CD4-positive, alpha-beta T cell treated with Interleukin-1 beta for 1 hour (primary cell): Measurements from ENCODE around the gene ACVR2B.
"Not testable (repeated sequence)": the region's sequence is repeated elsewhere in the genome, so short reads cannot be mapped to it uniquely, and the experiment has no call there.

Experiments
- DNase-seq, 2 donors: peaks; one replicate each; pipeline ENCODE4 v3.0.0-alpha.2; 2020 to 2022

Gene ACVR2B

GRCh38 chr3:38453075-38453912, at the start of gene ACVR2B:
Gene ACVR2B (plus strand): TSS chr3:38453890. CDS start chr3:38454323, 433 bp downstream.
- peak; percentile 73 for DNase-seq

GRCh38 chr3:38404286-38404685, 49.4 kb upstream of the ACVR2B start:
- no peak for DNase-seq

GRCh38 chr3:38411591-38411990, 42.1 kb upstream of the ACVR2B start:
- DNase-seq, result no peak

- not testable (repeated sequence) for DNase-seq
These were observed 32.9 kb upstream of the ACVR2B start for GRCh38 chr3:38420758-38421157.

GRCh38 chr3:38421679-38422336, 31.9 kb upstream of the ACVR2B start:
- DNase-seq, result no peak

- DNase-seq, result peak in 1 of 2 donors; percentile 37
These were observed 26.8 kb upstream of the ACVR2B start for GRCh38 chr3:38426798-38427426.

- DNase-seq, result not testable (repeated sequence)
These were observed 20.6 kb upstream of the ACVR2B start for GRCh38 chr3:38432871-38433658.

GRCh38 chr3:38433661-38434060, 20.0 kb upstream of the ACVR2B start:
- DNase-seq, result not testable (repeated sequence)

- DNase-seq, result peak; percentile 24 to 44
These were observed 15.1 kb upstream of the ACVR2B start for GRCh38 chr3:38438436-38439069.

GRCh38 chr3:38443205-38443604, 10.5 kb upstream of the ACVR2B start:
- not testable (repeated sequence) for DNase-seq

GRCh38 chr3:38446085-38446686, 7.5 kb upstream of the ACVR2B start:
- DNase-seq, result no peak

GRCh38 chr3:38446812-38447211, 6.9 kb upstream of the ACVR2B start:
- no peak for DNase-seq

- DNase-seq, result no peak
These were observed 2.8 kb upstream of the ACVR2B start for GRCh38 chr3:38450853-38451252.

GRCh38 chr3:38453913-38454177, 155 bp downstream of the ACVR2B start:
- DNase-seq, result no peak

- DNase-seq, result peak; percentile 24 to 36
These were observed 641 bp downstream of the ACVR2B start for GRCh38 chr3:38454178-38454883.

- peak in 1 of 2 donors; percentile 29 for DNase-seq
These were observed 1.4 kb downstream of the ACVR2B start for GRCh38 chr3:38454884-38455638.

- no peak for DNase-seq
These were observed 2.1 kb downstream of the ACVR2B start for GRCh38 chr3:38455639-38456430.

GRCh38 chr3:38457111-38458003, 3.7 kb downstream of the ACVR2B start:
- DNase-seq, result no peak
